SK-N-SH (cell line): ENCODE data around the gene CHST3. TPM values are rescaled to one million over a fixed set of nuclear protein-coding genes. Genes with fewer than 3 reads are reported as not detected.

ENCODE experiments used
- CTCF ChIA-PET: fragments of 300-600, 350-600 bp; formaldehyde crosslinking; extraction: SDS; loops from one replicate; lab custom pipeline; 2021; lab: Yijun Ruan, JAX
- POLR2A ChIA-PET: fragments of 350-600 bp; sonication (Branson Sonifier 250); formaldehyde crosslinking; extraction: SDS; loops from one replicate; lab custom pipeline; 2020; ENCODE audit warnings: antibody characterized with exemption, inconsistent platforms; lab: Yijun Ruan, JAX
- DNase-seq: peaks from one replicate; pipeline ENCODE4 v3.0.0; 2012
- H2AFZ ChIP-seq: fragments of 200-600 bp; sonication (generic); 2 replicates; pipeline ENCODE4 v1.8.1; 2016; ENCODE audit warnings: antibody characterized with exemption, mild to moderate bottlenecking, low read depth
- H3F3A ChIP-seq: fragments of 200-600 bp; sonication (generic); replicated peaks from 2 replicates; pipeline ENCODE3; 2016; ENCODE audit warnings: antibody characterized with exemption, mild to moderate bottlenecking; ENCODE audit not compliant: insufficient read depth
- H3K27ac ChIP-seq, 2 experiments: fragments of 200-500 bp in 1 of 2; fragments of 200-600 bp in 1 of 2; sonication (Bioruptor generic) in 1 of 2; sonication (generic), shearing (Covaris generic) in 1 of 2; 2 replicates each; pipeline versions ENCODE4 v1.5.1 to v1.6.1; 2014 to 2016; ENCODE audit warnings: low read depth in 2 of 2, inconsistent platforms in 1 of 2, low read length in 1 of 2, mild to moderate bottlenecking in 1 of 2, mixed read lengths in 1 of 2
- H3K27me3 ChIP-seq: fragments of 200-600 bp; sonication (generic), shearing (Covaris generic); 2 replicates; pipeline ENCODE4 v1.6.1; 2016; ENCODE audit warnings: mixed run types; ENCODE audit not compliant: insufficient read depth
- H3K36me3 ChIP-seq, 2 experiments: fragments of 200-500 bp in 1 of 2; fragments of 200-600 bp in 1 of 2; sonication (Bioruptor generic) in 1 of 2; sonication (generic) in 1 of 2; replicated peaks in 1 of 2; 2 replicates each; pipeline versions ENCODE3 to v1.5.1; 2014 to 2016; ENCODE audit warnings: low read length in 1 of 2, mild to moderate bottlenecking in 1 of 2; ENCODE audit not compliant: insufficient read depth in 2 of 2, control insufficient read depth in 1 of 2
- H3K4me1 ChIP-seq, 2 experiments: fragments of 200-500 bp in 1 of 2; fragments of 200-600 bp in 1 of 2; sonication (Bioruptor generic) in 1 of 2; sonication (generic), shearing (Covaris generic) in 1 of 2; 2 replicates each; pipeline versions ENCODE4 v1.5.1 to v1.6.1; 2014 to 2016; ENCODE audit warnings: low read depth in 1 of 2, low read length in 1 of 2, mixed run types in 1 of 2; ENCODE audit not compliant: insufficient read depth in 2 of 2, control insufficient read depth in 1 of 2
- H3K4me2 ChIP-seq: fragments of 200-600 bp; sonication (generic), shearing (Covaris generic); 2 replicates; pipeline ENCODE4 v1.6.1; 2017; ENCODE audit warnings: mixed run types
- H3K4me3 ChIP-seq, 2 experiments: fragments of 200-500 bp in 1 of 2; fragments of 200-600 bp in 1 of 2; sonication (Bioruptor generic) in 1 of 2; sonication (generic), shearing (Covaris generic) in 1 of 2; 2 replicates each; pipeline versions ENCODE4 v1.5.1 to v1.8.1; 2014 to 2016; ENCODE audit warnings: low read depth in 2 of 2, inconsistent platforms in 1 of 2, low read length in 1 of 2, mild to moderate bottlenecking in 1 of 2, mixed read lengths in 1 of 2, moderate library complexity in 1 of 2
- H3K79me2 ChIP-seq: fragments of 200-600 bp; sonication (generic); 2 replicates; pipeline ENCODE4 v1.8.1; 2017; ENCODE audit warnings: mild to moderate bottlenecking; ENCODE audit not compliant: insufficient read depth
- H3K9ac ChIP-seq: fragments of 200-600 bp; sonication (generic); 2 replicates; pipeline ENCODE4 v1.6.1; 2017; ENCODE audit warnings: mixed run types
- H3K9me2 ChIP-seq: fragments of 200-600 bp; sonication (generic); 2 replicates; pipeline ENCODE4 v1.6.1; 2017; ENCODE audit warnings: mixed run types
- H3K9me3 ChIP-seq: fragments of 200-600 bp; sonication (generic); 2 replicates; pipeline ENCODE4 v1.6.1; 2017; ENCODE audit warnings: mixed run types, mild to moderate bottlenecking, moderate library complexity
- H4K20me1 ChIP-seq: fragments of 200-600 bp; sonication (generic); 2 replicates; pipeline ENCODE4 v1.6.1; 2017; ENCODE audit warnings: mild to moderate bottlenecking, mixed run types; ENCODE audit not compliant: insufficient read depth
- CHD2 ChIP-seq: fragments of 150-350 bp; IDR thresholded peaks from 2 replicates; pipeline ENCODE4 v1.6.1; 2018; ENCODE audit warnings: low read length; ENCODE audit not compliant: partially characterized antibody
- ELF1 ChIP-seq: IDR thresholded peaks from 2 replicates; pipeline ENCODE4 v1.4.0; 2012
- EP300 ChIP-seq, 2 experiments: IDR thresholded peaks; 2 replicates each; pipeline versions ENCODE4 v1.4.0 to v1.6.1; 2012; ENCODE audit warnings: borderline replicate concordance in 1 of 2, low read depth in 1 of 2, low read length in 1 of 2
- FOXJ3 ChIP-seq: sonication (generic); formaldehyde crosslinking; IDR thresholded peaks from 2 replicates; pipeline ENCODE4 v1.5.1; 2020; ENCODE audit warnings: mild to moderate bottlenecking, missing genetic modification reagents
- GABPA ChIP-seq: IDR thresholded peaks from 2 replicates; pipeline ENCODE4 v1.4.0; 2012; ENCODE audit warnings: low read depth, mild to moderate bottlenecking
- MEF2A ChIP-seq: IDR thresholded peaks from 2 replicates; pipeline ENCODE4 v1.4.0; 2012; ENCODE audit warnings: low read depth, borderline replicate concordance
- NRF1 ChIP-seq: IDR thresholded peaks from 2 replicates; pipeline ENCODE4 v1.6.1; 2012; ENCODE audit warnings: low read depth, mild to moderate bottlenecking, low read length
- POLR2AphosphoS5 ChIP-seq: IDR thresholded peaks from 2 replicates; pipeline ENCODE4 v1.6.1; 2012; ENCODE audit warnings: low read depth, low read length
- RAD21 ChIP-seq: IDR thresholded peaks from 2 replicates; pipeline ENCODE4 v1.6.1; 2012; ENCODE audit warnings: mild to moderate bottlenecking, low read length
- SIN3A ChIP-seq: IDR thresholded peaks from 2 replicates; pipeline ENCODE4 v1.6.1; 2012; ENCODE audit warnings: low read depth, mild to moderate bottlenecking, low read length, moderate library complexity, borderline replicate concordance
- SMC3 ChIP-seq: IDR thresholded peaks from 2 replicates; pipeline ENCODE4 v1.6.1; 2012; ENCODE audit warnings: low read depth, low read length, improper control_type of control experiment
- WGBS: methylation state at CpG from one replicate; pipeline ENCODE4 v1.1.6; 2017; ENCODE audit warnings: low lambda C conversion rate; 5-methylcytosine and 5-hydroxymethylcytosine counted together
- polyA plus RNA-seq, 3 experiments: library from polyadenylated mRNA; depleted of rRNA; stranded (reverse); fragments of >200 nt; gene quantifications; 2 replicates each; pipeline ENCODE4 v1.2.3, GENCODE V29; 2012
- TF ChIP-seq, protein P1 (sequence below): fragments of 150-350 bp; IDR thresholded peaks from 2 replicates; pipeline ENCODE4 v1.6.1; 2017; ENCODE audit warnings: antibody characterized with exemption, low read length, low read depth, borderline replicate concordance
- TF ChIP-seq, protein P2 (sequence below): IDR thresholded peaks from 2 replicates; pipeline ENCODE4 v1.6.1; 2012; ENCODE audit warnings: mild to moderate bottlenecking, low read depth, low read length, moderate library complexity
- TF ChIP-seq, protein P3 (sequence below): IDR thresholded peaks from 2 replicates; pipeline ENCODE4; 2012
- TF ChIP-seq, protein P4 (sequence below): IDR thresholded peaks from 2 replicates; pipeline ENCODE4 v1.4.0; 2012; ENCODE audit warnings: low read depth, borderline replicate concordance
- TF ChIP-seq, protein P5 (sequence below): fragments of 200-600 bp; sonication (generic); IDR thresholded peaks from 2 replicates; pipeline ENCODE4 v1.6.1; 2017; ENCODE audit warnings: antibody characterized with exemption, mild to moderate bottlenecking, moderate library complexity
- TF ChIP-seq, protein P6 (sequence below): fragments of 150-350 bp; IDR thresholded peaks from 2 replicates; pipeline ENCODE4 v1.6.1; 2016; ENCODE audit warnings: mild to moderate bottlenecking, low read depth, low read length
- TF ChIP-seq, protein P7 (sequence below): IDR thresholded peaks from 2 replicates; pipeline ENCODE4 v1.4.0; 2012; ENCODE audit warnings: low read depth, borderline replicate concordance
- TF ChIP-seq, protein P8 (sequence below): IDR thresholded peaks from 2 replicates; pipeline ENCODE4 v1.4.0; 2012; ENCODE audit warnings: low read depth

Gene CHST3
- polyA plus RNA-seq, 1 of the 3 experiments (the other 2 are of a cell fraction): 6.0 TPM

DNA sequence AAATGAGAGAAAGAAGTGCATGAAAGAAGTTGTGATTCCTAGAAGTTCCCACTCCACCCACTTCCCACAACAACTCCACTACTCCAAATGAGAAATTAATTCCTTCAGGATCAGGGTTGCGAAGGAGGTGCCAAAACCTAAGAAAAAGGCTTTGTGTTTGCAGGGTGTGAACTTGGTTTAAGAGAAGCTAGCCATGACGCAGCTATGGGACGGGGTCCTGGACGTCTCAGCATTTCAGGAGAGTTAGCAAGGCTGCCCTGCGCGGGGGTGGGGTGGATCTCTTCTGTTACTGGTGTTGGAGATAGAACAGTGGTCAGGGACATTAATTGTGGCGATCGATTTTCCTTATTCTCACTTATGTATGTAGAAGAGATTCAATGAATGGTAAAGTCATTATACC, 61.2 kb downstream of the CHST3 start:
- Histone ChIP-seq H3K9me3 (no peaks in the 10 kb centered on the region), H4K20me1 (no peaks in the 10 kb centered on the region), H3K4me1 (no peaks in the 10 kb centered on the region; a peak in 1 of 4 replicates), H3K4me2 (no peak overlapping the region), H3K9me2 (no peaks in the 10 kb centered on the region), H3K27me3 (no peaks in the 10 kb centered on the region), H3K9ac (no peak overlapping the region), H3K79me2 (no peaks in the 10 kb centered on the region), H3K4me3 (no peak overlapping the region), H2AFZ (no peak overlapping the region), H3F3A (no peaks in the 10 kb centered on the region), H3K27ac (no peak overlapping the region), H3K36me3 (no peaks in the 10 kb centered on the region)
- 88% methylated on average over 8 of the region's 8 CpGs for WGBS
- POLR2A ChIA-PET: no interaction called here
- no peak for DNase-seq
- CTCF ChIA-PET: interaction anchor here (1.1 to 2.5 kb wide), 5 partner anchors 10 to 129 kb away, joined by 3 to 9 read pairs (median 4); no protein-coding TSS in a partner anchor
- TF ChIP-seq, protein P1, sequence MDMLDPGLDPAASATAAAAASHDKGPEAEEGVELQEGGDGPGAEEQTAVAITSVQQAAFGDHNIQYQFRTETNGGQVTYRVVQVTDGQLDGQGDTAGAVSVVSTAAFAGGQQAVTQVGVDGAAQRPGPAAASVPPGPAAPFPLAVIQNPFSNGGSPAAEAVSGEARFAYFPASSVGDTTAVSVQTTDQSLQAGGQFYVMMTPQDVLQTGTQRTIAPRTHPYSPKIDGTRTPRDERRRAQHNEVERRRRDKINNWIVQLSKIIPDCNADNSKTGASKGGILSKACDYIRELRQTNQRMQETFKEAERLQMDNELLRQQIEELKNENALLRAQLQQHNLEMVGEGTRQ: no peak
- TF ChIP-seq SMC3: no peak
- TF ChIP-seq, protein P2, sequence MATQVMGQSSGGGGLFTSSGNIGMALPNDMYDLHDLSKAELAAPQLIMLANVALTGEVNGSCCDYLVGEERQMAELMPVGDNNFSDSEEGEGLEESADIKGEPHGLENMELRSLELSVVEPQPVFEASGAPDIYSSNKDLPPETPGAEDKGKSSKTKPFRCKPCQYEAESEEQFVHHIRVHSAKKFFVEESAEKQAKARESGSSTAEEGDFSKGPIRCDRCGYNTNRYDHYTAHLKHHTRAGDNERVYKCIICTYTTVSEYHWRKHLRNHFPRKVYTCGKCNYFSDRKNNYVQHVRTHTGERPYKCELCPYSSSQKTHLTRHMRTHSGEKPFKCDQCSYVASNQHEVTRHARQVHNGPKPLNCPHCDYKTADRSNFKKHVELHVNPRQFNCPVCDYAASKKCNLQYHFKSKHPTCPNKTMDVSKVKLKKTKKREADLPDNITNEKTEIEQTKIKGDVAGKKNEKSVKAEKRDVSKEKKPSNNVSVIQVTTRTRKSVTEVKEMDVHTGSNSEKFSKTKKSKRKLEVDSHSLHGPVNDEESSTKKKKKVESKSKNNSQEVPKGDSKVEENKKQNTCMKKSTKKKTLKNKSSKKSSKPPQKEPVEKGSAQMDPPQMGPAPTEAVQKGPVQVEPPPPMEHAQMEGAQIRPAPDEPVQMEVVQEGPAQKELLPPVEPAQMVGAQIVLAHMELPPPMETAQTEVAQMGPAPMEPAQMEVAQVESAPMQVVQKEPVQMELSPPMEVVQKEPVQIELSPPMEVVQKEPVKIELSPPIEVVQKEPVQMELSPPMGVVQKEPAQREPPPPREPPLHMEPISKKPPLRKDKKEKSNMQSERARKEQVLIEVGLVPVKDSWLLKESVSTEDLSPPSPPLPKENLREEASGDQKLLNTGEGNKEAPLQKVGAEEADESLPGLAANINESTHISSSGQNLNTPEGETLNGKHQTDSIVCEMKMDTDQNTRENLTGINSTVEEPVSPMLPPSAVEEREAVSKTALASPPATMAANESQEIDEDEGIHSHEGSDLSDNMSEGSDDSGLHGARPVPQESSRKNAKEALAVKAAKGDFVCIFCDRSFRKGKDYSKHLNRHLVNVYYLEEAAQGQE: no peak
- TF ChIP-seq, protein P3, sequence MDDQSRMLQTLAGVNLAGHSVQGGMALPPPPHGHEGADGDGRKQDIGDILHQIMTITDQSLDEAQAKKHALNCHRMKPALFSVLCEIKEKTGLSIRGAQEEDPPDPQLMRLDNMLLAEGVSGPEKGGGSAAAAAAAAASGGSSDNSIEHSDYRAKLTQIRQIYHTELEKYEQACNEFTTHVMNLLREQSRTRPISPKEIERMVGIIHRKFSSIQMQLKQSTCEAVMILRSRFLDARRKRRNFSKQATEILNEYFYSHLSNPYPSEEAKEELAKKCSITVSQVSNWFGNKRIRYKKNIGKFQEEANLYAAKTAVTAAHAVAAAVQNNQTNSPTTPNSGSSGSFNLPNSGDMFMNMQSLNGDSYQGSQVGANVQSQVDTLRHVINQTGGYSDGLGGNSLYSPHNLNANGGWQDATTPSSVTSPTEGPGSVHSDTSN: no peak
- TF ChIP-seq, protein P4, sequence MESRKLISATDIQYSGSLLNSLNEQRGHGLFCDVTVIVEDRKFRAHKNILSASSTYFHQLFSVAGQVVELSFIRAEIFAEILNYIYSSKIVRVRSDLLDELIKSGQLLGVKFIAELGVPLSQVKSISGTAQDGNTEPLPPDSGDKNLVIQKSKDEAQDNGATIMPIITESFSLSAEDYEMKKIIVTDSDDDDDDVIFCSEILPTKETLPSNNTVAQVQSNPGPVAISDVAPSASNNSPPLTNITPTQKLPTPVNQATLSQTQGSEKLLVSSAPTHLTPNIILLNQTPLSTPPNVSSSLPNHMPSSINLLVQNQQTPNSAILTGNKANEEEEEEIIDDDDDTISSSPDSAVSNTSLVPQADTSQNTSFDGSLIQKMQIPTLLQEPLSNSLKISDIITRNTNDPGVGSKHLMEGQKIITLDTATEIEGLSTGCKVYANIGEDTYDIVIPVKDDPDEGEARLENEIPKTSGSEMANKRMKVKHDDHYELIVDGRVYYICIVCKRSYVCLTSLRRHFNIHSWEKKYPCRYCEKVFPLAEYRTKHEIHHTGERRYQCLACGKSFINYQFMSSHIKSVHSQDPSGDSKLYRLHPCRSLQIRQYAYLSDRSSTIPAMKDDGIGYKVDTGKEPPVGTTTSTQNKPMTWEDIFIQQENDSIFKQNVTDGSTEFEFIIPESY: no peak
- TF ChIP-seq ELF1: no peak
- TF ChIP-seq EP300 (IDR thresholded peaks at IDR 0.05; ENCODE audit: borderline replicate concordance in 1 of 2, low read depth in 1 of 2, low read length in 1 of 2): no peak
- TF ChIP-seq, protein P5, sequence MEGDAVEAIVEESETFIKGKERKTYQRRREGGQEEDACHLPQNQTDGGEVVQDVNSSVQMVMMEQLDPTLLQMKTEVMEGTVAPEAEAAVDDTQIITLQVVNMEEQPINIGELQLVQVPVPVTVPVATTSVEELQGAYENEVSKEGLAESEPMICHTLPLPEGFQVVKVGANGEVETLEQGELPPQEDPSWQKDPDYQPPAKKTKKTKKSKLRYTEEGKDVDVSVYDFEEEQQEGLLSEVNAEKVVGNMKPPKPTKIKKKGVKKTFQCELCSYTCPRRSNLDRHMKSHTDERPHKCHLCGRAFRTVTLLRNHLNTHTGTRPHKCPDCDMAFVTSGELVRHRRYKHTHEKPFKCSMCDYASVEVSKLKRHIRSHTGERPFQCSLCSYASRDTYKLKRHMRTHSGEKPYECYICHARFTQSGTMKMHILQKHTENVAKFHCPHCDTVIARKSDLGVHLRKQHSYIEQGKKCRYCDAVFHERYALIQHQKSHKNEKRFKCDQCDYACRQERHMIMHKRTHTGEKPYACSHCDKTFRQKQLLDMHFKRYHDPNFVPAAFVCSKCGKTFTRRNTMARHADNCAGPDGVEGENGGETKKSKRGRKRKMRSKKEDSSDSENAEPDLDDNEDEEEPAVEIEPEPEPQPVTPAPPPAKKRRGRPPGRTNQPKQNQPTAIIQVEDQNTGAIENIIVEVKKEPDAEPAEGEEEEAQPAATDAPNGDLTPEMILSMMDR: no peak
- TF ChIP-seq, protein P6, sequence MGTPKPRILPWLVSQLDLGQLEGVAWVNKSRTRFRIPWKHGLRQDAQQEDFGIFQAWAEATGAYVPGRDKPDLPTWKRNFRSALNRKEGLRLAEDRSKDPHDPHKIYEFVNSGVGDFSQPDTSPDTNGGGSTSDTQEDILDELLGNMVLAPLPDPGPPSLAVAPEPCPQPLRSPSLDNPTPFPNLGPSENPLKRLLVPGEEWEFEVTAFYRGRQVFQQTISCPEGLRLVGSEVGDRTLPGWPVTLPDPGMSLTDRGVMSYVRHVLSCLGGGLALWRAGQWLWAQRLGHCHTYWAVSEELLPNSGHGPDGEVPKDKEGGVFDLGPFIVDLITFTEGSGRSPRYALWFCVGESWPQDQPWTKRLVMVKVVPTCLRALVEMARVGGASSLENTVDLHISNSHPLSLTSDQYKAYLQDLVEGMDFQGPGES: no peak
- TF ChIP-seq, protein P7, sequence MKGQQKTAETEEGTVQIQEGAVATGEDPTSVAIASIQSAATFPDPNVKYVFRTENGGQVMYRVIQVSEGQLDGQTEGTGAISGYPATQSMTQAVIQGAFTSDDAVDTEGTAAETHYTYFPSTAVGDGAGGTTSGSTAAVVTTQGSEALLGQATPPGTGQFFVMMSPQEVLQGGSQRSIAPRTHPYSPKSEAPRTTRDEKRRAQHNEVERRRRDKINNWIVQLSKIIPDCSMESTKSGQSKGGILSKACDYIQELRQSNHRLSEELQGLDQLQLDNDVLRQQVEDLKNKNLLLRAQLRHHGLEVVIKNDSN: no peak
- TF ChIP-seq, protein P8, sequence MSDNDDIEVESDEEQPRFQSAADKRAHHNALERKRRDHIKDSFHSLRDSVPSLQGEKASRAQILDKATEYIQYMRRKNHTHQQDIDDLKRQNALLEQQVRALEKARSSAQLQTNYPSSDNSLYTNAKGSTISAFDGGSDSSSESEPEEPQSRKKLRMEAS: no peak
- no peak for TF ChIP-seq GABPA
- TF ChIP-seq SIN3A: no peak
- no peak for TF ChIP-seq NRF1
- TF ChIP-seq POLR2AphosphoS5: no peak
- TF ChIP-seq FOXJ3 (CRISPR knock-in tag): no peak
- no peak for TF ChIP-seq MEF2A
- TF ChIP-seq CHD2: no peak
- no peak for TF ChIP-seq RAD21
